HG02970 (cell line): Measurements from ENCODE around the gene TPRKB.
"Not testable (repeated sequence)": the region's sequence is repeated elsewhere in the genome, so short reads cannot be mapped to it uniquely, and the experiment has no call there.

Source experiments
- ATAC-seq: cut with Tn5 transposase; IDR thresholded peaks from one replicate; pipeline ENCODE4 v1.9.1; 2021; ENCODE audit warnings: mild to moderate bottlenecking, moderate library complexity, moderate number of reproducible peaks; ENCODE audit not compliant: unreplicated experiment, low FRiP score

Gene TPRKB

DNA sequence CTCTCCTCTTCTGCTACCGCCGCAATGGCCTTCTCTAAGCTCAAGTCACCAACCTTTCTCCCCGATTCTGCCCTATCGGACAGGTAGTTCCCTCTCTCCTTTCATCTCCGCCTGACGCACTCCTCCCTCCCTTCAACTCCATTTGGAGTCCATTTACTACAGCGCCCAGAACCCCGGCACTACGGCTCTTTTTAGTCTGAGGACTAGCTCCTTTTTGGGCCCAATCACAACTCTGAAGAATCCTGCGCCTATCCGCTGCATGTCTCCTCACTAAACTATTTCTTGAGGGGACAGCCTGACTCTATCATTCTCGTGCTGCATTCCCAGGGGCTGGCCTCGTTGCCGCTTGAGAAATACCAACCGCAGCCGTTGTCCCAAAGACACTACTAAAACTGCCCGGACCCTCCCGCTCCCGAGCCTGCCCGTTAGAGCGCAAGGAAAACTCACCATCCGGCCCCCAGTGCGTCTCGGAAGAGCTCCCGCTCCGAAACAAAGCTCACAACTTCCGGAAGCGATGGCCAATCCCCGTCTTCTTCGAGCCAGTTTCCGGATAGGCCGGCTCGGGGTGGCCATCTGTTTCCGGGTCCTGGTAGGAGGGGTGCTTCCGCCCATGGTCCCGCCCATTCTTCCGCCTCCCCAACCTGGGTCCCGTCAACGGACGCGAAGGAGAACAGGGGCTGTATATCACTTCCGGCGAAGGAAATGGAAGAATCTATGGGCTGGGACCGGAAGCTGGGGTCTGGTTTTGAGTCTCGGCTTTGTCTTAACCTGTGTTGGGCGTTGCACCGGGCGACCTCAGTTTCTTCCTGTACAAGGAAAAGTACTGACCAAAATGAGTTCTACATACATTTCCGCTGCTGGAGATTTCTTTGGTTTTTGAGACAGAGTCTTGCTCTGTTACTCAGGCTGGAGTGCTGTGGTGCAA lies at the start of gene TPRKB:
Gene TPRKB, minus strand, starts transcription at position 491 of the 925 bp plus-strand sequence. CDS start 2,776 bp downstream, outside the sequence.
- peak; percentile 87 for ATAC-seq

- not testable (repeated sequence) for ATAC-seq
Observed at GRCh38 chr2:73783883-73784282, 46.7 kb upstream of the TPRKB start, which contains the start of gene C2orf78. Gene C2orf78, plus strand, starts transcription at chr2:73784183. Its CDS starts 127 bp downstream, at chr2:73784310.

GRCh38 chr2:73783402-73783801 lies 46.3 kb upstream of the TPRKB start:
- not testable (repeated sequence) for ATAC-seq

DNA sequence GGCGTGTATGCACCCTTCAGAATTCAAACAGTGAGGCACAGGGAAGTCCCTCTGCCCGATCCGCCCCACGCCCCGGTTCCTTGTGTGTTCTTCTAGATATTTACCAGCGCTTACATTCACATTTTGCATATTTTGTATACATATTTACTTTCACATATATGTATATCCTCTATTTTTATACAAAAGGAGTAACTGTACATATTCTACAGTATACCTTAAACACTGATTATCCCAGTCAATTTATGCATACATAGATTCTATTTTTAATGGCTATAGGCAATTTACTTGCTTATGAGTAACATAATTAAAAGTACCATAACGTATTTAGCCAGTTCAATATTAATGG lies 43.1 kb upstream of the TPRKB start:
- peak; percentile 14 for ATAC-seq

DNA sequence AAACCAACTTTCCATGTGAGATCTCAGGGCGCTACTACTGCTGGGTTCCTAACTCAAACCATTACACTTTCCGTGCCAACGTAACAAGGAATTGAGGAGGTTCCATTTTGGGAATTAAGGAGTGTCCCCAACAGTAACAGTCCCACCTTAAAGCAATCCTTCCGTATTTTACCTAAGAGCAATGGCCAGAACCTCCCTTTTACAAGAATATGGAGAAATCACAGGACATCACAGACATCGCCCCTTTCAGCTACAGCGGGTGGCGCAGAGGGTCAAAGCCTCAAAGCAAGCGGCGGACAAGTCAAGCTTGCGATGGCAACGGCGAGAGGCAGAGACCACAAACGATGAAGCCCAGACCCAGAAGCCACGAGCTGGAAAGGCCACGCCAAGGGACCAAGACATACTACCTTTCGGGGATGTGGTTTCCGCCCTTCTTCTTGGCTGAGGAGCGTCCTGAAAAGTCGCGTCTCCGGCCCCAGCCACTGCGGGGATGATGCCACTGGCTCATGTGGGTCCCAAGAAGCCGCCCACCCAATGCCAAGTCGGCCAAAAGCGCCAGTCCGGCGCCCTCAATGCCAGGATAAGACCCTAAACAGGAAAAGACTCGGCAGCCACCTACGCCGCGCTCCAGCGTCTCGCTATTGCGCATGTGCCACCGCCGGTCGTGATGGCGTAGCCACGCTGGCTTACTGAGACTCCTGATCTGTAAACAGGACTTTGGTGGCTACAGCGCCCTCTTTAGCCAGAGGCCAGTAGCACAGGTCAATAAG lies 42.5 kb upstream of the TPRKB start, which contains the start of gene DUSP11:
Gene DUSP11, minus strand, starts transcription at position 637 of the 770 bp plus-strand sequence. Its CDS starts 129 bp downstream, at position 508.
- peak; percentile 97 for ATAC-seq

DNA sequence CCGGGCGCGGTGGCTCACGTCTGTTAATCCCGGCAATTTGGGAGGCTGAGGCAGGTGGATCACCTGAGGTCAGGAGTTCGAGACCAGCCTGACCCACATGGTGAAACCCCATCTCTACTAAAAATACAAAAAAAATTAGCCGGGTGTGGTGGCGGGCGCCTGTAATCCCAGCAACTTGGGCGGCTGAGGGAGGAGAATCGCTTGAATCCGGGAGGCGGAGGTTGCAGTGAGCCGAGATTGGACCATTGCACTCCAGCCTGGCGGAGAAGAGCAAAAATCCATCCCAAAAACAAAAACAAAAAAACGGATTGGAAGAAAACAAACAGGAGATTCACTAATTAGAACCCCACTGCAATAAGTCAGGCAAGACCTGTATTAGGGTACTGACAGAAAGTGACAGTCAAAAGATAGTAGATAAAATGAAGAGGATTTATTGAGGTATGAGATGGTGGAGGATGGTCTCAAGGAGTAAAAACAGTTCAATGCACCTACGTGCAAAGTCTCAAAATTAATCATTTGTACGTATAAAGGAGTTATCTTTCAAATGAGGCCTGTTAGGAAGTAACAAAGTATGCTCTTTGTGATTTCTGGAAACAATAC lies 41.8 kb upstream of the TPRKB start:
- not testable (repeated sequence) for ATAC-seq

DNA sequence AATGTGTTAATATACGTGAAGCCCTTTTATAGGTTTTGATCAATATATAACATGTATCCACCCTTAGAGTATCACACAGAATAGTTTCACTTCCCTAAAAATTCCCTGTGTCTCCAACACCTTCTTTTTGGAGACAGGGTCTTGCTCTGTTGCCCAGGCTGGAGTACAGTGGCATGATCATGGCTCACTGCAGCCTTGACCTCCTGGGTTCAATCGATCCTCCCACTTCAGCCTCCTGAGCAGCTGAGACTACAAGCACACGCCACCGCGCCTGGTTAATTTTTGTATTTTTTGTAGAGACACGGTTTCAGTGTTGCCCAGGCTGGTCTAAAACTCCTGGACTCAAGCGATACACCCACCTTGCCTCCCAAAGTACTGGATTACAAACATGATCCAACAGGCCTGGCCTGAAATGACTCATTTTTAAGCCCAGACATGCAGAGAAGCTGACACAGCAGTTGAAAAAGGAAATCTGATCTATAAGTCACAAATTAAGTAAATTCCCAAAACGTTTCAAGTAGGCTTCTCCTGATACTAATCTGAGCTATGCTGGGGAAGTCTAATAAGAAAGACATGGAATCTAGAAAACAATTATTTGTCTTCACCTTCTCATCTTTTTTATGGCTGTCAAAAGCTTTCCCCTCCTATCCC lies 39.8 kb upstream of the TPRKB start:
- ATAC-seq, result no peak

DNA sequence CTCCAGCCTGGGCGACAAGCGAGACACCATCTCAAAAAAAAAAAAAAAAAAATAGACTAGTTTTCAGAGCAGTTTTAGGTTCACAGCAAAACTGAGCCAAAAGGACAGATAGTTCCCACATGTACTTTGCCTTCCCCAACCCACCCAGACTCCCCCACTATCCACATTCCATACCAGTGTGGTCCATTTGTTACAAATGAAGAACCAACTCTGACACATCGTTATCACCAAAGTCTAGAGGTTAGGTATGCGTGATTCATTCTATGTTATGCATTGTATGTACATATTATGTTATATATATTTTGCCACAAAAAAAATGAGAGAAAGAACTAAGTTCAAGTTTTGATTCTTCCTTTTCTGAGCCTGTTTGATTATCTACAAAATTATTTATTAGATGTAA lies 39.2 kb upstream of the TPRKB start:
- ATAC-seq, result no peak

DNA sequence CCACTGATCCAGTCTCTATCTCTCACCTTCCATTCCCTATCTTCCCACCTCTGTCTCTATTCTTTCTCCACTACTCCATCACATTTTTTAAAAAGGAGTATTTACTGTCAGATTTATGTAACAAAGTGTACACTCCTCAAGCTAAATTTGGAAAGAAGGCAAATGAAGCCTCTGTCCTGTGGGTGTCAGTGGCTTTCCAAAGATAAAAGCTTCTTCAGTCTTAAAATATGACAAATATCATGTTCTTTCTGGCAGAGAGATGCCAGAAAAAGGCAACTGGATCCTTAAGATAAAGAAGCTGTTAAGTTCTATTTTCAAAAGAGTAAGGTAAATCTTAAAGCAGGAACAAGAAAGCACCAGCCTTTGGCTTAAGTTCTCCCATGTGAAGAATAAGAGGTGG lies 35.7 kb upstream of the TPRKB start:
- ATAC-seq, result no peak

- no peak for ATAC-seq
Observed at GRCh38 chr2:73770725-73771124, 33.6 kb upstream of the TPRKB start.

DNA sequence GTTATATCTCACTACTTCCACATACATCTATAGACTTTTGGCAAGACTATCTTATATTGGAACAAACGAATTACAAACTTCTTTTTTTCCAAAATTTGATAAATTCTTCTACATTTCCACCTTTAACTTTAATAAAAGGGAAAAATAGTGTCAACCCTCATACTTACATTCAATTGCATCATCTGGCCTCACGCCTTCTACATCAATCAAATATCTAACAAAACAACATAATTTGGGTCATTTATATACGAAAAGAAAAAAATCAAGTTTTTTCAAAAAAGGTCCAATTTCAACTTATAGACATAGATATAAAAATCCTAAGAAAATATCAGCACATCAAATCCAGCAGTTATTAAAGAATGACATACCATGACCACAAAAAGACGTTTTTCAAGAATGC lies 29.8 kb upstream of the TPRKB start:
- ATAC-seq, result no peak

GRCh38 chr2:73766349-73766748 lies 29.2 kb upstream of the TPRKB start:
- ATAC-seq, result no peak

GRCh38 chr2:73764945-73765344 lies 27.8 kb upstream of the TPRKB start:
- ATAC-seq, result no peak

- no peak for ATAC-seq
Observed at GRCh38 chr2:73762571-73762970, 25.4 kb upstream of the TPRKB start.

DNA sequence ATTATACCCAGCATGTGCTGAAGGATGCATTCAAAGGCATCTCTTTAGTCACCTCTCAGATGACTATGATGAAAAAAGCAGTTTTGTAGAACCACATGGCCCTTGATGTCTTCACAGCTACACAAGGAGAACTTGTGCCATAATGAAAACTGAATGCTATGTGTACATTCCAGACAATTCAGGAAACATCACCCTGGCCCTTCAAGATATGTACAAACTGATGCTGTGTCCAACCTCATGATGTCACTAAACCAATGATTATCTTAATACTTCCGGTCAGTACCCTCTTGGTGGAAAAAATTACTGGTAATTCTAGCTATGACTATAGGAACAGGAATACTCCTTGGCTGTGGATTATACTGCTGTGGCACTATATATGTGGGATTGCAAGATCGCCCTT lies 22.8 kb upstream of the TPRKB start:
- no peak for ATAC-seq

DNA sequence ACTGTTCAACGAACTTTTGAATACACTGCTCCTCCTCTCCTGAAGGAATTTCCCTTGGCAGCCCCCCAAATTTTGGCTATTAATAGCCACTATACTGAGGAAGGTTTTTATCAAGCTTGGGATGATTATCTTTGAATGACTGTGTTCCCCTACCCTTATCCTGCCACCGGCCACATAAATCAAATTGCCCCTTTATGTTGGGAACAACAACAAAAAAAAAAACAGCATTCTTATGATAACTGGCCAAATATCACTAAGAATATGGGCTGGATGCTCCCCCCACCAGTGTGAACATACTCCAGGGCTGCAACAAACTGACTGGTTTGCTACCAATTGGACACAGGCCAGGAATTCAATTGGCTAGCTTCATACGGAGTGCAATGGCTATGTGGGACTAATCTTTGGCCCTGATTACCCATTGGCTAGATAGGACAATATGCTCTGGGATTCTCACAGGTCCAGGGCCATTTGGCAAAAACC lies 22.2 kb upstream of the TPRKB start:
- no peak for ATAC-seq

GRCh38 chr2:73754332-73754731 lies 17.2 kb upstream of the TPRKB start:
- not testable (repeated sequence) for ATAC-seq

- no peak for ATAC-seq
Observed at GRCh38 chr2:73749314-73749713, 12.2 kb upstream of the TPRKB start.

- no peak for ATAC-seq
Observed at GRCh38 chr2:73746877-73747208, 9.7 kb upstream of the TPRKB start.
